HG03175 (cell line): ENCODE measurements around the gene IFT122.

Experiments
- ATAC-seq: cut with Tn5 transposase; IDR thresholded peaks from one replicate; pipeline ENCODE4 v1.9.1; 2021; ENCODE audit warnings: mild to moderate bottlenecking, moderate library complexity; ENCODE audit not compliant: unreplicated experiment

Gene IFT122

DNA sequence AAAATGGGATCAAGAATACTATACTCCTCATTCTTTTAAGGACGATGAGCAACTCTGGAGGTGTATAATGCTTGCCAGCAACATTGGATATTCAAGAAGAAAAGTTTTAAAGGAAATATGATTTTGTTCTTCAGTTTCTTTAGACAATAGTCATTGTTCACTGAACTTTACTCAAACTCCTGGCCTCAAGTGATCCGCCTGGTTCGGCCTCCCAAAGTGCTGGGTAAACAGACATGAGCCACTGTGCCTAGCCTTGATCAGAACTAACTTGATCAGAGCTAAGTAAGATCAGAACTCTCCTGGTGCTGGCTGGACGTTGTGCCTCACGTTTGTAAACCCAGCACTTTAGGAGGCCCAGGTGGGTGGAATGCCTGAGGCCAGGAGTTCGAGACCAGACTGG is 24.2 kb upstream of the IFT122 start:
- ATAC-seq: no peak

DNA sequence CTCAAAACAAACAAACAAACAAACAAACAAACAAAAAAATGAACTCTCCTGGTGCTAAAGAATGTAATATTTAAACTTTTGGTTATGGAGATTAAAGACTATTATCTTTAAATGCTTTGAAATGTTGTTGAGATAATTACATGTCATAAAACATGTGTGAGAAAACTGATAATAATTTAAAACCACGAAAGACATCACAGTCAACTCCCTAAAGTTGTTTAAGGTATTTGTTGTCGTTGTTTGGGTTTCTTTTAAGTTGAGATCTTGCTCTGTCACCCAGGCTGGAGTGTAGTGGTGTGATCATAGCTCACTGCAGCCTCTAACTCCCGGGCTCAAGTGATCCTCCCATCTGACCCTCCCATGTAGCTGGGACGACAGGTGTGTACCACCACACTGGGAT is 23.6 kb upstream of the IFT122 start:
- ATAC-seq: no peak

DNA sequence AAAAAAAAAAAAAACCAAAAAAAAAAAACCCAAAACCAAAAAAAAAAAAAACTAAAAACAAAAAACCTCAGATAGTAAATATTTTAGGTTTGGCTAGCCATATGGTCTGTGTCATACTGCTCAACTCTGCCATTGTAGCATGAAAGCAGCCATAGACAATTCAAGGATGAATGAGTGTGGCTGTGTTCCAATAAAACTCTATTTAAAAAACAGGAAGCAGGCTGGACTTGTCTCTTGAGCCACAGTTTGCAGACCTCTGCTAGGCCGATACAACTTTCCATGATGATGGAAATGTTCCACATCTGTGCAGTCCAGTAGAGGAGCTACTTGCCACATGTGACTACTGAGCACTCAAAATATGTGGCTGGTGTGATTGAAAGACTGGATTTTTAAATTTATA is 22.7 kb upstream of the IFT122 start:
- no peak for ATAC-seq

DNA sequence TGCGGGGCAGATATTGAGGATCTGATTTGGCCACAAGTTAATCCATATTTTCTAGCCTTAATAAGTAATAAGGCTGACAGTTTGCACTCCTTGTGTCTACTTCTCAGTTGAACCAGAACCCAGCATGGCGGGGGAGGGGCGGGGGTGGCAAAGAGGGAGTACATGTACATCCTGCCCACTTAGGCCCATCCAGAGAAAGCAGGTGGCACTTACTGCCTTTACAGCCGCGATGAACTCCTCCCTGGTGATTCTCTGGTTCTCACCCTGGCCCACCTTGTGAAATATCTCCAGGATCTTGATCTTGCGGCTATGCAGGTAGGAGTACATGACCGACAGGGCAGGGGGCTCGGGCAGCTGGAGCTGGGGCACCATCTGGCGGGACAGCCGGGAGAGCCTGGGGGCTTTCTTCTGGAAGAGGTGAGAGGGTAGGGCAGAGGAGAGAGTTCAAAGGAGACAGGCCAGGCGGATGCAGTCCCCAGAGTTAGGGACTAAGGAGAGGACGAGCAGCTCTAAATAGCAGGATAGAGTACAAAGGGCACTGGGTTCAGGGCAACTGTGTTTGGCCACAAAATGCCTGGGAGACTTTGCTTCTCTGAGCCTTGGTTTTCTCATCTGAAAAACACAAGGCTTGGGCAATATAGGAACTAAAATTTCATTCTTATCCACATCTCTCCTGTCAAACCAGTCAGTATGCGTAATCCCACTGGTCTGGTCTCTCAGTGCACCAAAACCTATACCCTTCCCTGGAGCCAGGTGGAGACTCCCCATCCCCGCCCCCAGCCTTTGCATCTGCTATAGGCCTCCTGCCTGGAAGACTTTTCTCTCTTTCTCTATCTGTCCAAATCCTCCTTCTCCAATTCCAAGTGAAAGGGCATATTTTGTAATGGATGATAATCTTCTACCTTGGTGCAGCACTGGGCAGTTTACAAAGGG is 21.7 kb upstream of the IFT122 start:
- ATAC-seq: no peak

DNA sequence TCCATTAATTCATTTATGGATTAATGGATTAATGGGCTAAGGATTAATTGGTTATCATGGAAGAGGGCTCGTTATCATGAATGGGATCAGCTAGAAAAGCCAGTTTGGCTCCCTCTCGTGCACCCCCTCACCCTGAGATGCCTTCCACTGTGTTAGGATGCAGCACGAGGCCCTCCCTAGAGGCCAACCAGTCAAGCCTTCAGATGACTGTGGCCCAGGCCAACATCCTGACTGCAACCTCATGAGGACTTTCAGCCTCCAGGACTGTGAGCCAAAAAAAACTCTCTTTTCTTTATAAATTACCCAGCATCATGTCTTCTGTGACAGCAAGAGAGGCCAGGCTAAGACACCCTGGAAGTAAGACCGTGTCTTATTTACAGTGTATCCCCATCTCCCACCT is 20.5 kb upstream of the IFT122 start:
- no peak for ATAC-seq

DNA sequence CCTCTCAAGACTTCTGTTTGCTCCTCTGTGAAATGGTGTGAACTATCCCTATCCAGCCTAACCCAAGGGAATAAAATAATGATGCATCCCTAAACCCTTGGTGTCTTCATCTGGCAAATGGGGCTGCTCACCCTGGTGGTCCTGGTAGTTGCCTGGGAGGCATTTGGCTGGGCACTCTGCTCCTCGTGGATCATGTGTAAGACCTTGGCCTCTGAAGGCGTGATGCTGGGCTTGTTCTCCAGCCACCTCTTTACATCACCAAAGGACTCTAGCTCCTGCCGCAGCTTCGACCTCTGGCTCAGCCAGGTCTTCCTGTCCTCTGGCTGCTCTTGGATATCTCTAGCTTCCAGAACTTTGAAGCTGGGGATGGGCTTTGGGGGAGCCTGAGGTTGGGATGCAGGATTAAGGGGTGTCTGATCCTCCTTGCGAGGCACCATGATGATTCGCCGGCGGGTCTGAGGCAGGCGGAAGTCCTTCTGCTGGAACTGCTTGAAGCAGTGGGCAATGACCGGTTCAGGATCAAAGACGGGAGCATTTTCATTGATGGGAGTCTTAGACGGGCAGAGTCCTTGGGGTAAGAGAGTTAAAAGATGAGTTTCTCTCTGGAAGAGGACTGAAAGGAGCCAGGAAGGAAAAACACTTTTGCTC is 18.7 kb upstream of the IFT122 start:
- ATAC-seq: no peak

DNA sequence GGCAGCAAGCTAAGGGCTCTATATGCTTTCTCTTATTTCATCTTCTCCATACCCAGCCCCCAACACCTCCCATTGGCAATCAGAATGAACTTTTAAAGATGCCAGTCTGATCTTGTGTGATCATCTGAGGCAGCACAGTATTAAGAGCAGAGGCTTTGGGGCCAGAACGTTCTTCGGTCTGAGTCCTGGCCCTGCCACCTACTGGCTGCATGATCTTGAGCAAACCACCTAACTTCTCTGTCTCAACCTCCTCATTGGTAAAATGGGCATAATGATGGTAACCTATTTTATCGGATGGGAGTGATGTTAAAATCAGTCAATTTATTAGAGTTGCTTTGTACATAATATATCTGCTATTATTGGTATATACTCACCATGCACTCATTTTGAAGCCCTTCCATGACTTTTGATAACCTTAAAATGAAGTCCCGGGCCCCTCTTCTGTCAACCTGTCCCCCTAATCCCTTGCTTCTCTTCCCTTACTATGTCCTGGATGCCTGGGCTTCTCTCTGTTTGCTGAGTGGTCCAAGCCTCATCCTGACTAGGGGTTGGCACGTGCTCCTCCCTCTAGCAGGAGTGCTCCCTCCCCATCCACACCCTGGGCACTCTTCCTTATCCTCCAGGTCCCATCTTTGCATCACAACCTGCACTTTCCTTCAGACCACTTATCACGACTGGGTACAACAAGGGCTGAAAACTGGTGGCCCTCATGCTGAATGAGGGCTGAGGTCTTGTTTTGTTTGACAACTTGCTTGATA is 17.9 kb upstream of the IFT122 start:
- ATAC-seq: no peak

DNA sequence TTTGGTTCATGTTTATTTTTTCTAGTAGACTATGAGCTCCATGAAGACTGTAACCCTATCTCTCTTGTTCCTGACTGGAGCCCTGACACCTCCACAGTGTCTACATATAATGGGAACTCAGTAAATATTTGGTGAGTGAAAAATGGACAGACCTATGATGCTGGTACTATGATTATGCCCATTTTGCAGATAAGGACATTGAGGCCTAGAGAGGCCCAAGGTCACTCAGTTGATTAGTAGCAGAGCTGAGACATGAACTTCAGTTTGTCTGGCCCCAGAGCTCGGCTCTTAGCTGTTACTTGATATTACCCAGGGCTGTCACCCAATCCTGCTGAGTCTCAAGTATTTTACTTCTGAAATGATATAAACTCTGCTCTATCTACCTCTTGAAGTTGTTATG is 17.1 kb upstream of the IFT122 start:
- ATAC-seq: no peak

DNA sequence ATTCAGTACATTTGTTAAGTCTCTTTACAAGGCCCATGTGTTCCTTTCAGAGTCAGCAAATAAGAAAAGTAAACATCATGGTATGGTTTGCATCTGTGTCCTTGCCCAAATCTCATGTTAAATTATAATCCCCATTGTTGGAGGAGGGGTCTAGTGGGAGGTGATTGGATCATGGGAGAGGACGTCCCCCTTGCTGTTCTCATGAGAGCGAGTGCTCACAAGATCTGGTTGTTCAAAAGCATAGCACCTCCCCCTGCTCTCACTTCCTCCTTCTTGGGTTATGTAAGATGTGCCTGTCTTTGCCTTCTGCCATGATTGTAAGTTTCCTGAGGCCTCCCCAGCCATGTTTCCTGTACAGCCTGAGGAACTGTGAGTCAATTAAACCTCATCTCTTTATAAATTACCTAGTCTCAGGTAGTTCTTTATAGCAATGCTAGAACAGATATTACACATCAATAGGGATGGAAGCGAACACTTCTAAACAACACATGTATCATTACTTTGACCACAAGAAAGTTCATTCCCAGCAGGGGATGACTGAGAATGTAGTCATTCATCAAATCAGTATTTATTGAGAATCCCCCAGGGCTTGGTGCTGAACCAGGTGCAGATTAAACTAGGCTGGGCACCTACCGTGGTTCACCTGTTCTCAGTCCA is 15.7 kb upstream of the IFT122 start:
- ATAC-seq: no peak

DNA sequence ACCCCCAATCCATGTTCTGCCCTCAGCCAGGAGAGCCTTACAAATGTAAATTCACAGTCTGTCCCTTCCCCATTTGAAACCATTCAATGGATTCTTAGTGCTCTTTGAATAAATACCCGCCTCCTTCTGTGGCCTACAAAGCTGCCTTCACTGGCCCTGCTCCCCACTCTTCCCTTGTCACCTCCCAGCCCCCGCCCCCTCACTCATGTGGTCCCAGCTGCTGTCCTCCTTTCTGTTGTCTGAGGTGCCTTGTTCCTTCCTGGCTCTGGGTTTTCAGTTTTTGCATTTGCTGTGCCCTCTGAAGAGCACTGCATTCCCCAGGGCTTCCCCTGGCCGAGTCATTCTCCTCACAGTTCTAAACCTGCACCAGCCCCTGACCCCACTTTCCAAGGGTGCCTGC is 14.8 kb upstream of the IFT122 start:
- ATAC-seq: no peak

DNA sequence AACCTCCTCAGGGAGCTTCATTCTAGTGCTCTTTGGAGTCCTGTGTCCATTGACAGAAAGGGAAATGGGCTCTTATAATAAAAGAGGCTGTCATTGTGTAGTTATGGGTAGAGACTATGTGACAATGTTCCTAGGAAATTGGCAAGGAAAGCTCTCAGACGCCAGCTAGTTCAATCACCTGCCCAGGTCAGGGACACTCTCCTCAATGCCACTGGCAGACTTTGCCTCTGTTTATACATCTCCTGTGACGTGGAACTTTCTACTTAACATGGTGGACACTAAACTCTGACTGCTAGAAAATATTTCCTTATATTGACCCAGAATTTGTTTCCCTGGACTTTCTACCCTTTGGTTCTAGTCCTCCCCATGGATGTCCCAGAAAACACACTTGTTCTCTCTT is 14.4 kb upstream of the IFT122 start:
- no peak for ATAC-seq

DNA sequence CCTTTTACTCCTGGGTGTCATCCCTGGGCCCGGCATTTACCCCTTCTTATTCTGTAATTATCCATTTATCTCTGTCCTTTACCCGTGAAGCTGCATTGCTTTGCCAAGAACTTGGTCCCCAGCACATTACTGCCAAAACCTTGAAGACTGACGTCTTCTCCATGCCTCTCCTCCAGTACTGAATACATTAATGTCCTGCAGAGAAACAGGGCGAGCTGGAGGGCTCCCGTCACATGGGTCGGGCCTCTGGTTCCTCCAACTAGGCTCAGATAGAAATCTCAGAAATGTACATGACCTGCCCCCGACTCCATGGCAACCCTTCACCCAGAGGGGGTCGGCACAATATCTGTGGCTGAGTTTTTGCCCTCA is 12.0 kb upstream of the IFT122 start:
- no peak for ATAC-seq

DNA sequence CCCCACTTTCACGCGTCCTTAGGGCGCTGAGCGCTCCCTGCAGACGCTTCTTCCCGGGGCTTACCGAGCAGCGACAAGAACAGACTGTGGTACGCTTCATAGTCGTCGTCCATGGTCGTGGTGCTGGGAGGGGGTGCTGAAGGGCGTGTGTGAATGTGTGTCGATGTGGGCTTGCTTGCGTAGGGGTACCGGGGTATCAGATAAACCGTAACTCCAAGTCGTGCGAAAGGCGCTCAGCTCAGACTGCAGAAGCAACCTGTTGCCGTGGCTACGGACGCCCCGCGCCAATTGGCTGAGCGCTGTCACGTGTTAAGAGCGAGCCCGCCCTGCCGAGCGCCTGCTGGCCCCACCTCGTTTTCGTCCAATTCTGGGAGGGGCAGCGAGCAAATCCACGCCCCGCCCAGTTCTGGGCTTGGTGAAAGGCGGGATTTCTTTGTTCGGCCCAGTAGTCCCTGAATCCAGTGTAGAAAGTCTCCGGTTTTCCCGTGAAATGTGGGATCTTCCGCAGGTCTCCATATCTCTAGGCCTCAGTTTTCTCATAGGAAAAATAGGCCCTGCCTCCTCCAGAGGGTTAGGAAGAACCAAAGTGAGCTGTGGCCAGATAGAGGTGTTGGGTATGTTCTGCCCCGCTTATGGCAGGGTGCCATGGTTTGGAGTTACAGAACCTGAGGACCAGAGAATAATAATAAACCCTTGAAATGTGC is 11.5 kb upstream of the IFT122 start, which contains the start of gene EFCAB12:
Gene EFCAB12, minus strand, starts transcription at position 261 of the 704 bp plus-strand sequence. Its CDS starts 148 bp downstream, at position 113.
- ATAC-seq: peak; percentile 93

DNA sequence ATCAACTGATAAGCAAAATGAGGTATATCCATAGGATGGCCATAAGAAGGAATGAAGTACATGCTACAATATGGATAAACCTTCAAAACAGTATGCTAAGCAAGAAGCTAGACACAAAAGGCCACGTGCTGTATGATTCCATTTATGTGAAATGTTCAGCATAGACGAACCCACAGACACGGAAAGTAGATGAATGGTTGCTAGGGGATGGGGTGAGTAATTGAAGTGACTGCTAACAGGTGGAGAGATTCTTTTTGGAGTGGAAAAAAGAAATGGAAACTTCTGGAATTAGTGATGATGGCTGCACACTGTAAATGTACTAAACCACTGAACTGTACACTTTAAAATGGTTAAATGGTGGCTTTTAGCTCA is 11.0 kb upstream of the IFT122 start:
- ATAC-seq: no peak

DNA sequence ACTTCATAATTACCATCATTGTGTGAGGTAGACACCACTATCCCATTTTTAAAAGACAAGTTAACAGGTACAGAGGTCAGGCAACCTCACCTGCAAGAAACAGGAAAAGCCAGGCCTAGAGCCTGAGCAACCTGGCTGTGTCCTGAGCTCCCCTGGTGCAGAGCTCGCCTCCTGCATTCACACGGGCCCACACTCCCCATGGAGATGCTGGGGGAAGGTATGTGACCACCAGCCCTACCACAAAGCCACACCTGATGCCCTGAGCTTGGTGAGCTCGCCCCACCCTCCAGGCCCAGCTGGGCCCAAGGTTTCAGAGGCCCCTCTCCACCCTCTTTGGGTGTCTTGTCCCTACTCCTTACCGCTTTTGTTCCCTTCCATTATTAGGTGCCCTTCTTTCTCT is 10.4 kb upstream of the IFT122 start:
- ATAC-seq: no peak

DNA sequence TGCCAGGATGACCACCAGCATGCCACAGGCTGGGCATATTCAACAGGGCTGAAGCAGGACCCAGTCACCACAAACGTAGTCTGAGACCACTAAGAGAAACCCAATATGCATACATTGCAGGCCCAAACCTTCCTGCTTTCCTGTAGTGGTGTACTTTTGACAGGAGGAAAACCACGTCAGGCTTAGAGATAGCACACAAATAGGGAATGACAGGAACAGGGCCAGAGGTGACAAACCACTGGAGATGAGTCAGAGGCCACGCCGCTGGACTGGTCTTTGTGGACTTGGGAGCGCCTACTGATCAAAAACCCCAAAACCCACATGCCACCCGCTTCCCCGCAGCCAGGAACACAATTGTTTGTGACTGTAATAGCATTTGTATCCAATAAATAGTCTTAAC is 8.0 kb upstream of the IFT122 start:
- ATAC-seq: no peak

DNA sequence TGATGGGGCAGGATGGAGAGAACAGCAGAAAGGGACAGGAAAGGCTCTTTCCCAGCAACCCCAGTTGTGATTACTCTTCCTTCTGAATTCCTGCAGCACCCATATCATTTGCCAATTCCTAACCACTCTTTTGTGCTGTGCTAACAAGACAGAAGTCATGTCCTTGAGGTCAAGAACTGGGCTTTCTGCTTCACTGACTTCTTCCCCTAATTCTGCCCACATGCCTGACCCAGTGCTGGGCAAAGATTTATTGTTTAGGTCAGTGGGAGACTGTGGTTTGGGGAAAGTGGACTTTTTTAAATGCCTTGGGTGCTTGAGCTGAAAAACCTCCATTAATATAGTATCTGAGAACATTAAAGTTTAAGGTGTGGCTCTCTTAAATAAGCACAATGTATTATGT is 7.4 kb upstream of the IFT122 start:
- no peak for ATAC-seq

DNA sequence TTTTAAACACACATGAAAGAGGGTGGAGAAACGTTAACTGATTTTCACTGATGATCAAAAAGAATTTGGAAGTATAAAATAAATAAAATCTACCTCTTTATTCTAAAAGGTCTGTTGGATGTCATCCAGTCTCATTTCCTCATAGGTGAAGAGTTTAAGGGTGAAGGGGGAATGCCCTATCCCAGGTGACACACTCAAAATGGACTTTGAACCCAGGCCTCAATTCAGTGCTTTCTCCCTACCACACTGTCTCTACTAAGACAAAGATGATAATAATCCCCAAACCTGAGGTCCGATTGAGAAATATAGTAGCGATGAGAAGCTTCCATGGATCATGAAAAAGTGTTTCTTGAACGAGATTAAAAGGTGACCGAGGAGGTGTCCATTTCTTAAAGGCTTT is 6.5 kb upstream of the IFT122 start:
- ATAC-seq: no peak

DNA sequence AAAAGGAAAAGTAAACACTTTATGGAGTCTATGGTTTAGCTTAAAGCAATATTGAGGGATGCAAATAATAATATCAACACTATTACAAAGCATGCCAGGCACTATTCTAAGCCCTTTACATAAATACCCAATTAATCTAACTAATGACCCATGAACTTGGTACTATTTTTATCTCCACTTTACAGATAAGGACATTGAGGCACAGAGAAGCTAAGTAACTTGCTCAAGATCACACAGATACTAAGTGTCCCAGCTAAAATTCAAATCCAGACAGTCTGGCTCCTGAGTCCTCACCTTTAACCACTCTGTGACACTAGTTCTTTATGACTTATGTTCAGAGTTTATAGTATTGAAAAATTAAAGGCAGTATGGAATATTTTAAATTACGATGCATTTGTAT is 5.9 kb upstream of the IFT122 start:
- no peak for ATAC-seq

DNA sequence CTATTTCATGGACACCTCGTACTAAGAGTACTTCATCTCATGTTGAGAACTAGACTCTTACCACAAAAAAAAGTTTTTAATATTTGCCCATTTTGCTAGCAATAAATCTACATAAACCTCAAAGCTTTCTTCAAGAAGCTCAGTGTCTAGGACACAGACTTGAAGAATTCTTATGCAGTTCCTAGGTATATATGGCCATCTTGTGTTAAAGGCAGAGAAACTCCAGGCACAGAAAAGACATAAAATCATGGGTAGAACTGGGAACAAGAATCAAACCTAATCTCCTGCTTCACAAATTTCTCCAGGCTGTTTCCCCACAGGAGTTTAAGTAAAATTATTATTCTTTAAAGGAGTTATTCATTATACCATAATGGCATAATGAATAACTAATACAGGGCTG is 4.7 kb upstream of the IFT122 start:
- no peak for ATAC-seq
